HG02970 (cell line): ENCODE results near the gene GBF1.

Experiments used
- ATAC-seq: cut with Tn5 transposase; IDR thresholded peaks from one replicate; pipeline ENCODE4 v1.9.1; 2021; ENCODE audit warnings: mild to moderate bottlenecking, moderate library complexity, moderate number of reproducible peaks; ENCODE audit not compliant: unreplicated experiment, low FRiP score

The GBF1 gene

DNA sequence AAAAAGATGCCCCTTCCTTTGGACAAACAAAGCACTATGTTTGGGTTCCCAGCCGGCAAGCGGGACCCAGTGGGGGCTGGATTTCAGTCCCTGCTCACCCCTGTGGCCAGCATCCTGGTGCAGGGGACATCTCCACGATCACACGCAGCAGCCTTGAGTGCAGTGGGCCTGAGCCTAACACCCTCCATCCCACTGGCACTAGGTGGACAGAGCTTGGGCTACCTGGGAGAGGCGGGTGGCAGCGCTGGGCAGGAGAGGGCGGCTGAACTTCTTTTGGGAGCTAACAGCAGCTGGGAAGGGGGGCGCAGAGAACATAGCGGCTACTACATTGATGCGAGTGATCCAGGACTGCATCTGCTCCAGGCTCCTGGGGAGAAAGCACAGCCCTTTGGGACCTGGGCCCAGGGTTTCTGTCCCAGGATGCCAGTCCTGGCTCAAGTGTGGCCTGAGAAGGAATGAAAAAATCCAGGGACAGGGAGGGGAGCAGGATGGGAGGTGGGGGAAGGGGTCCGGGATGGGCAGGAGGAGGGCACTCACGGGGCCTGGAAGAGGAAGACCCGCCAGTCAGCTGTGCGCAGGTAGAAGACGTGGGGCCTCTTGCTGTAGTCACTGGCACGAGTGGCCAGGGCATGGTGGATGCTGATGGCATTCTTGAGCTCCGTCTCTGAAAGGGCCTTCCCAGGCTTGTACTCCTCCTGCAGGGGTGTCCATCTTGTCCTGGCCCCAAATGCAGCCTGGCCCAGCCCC, 159.2 kb downstream of the GBF1 start:
- no peak for ATAC-seq

DNA sequence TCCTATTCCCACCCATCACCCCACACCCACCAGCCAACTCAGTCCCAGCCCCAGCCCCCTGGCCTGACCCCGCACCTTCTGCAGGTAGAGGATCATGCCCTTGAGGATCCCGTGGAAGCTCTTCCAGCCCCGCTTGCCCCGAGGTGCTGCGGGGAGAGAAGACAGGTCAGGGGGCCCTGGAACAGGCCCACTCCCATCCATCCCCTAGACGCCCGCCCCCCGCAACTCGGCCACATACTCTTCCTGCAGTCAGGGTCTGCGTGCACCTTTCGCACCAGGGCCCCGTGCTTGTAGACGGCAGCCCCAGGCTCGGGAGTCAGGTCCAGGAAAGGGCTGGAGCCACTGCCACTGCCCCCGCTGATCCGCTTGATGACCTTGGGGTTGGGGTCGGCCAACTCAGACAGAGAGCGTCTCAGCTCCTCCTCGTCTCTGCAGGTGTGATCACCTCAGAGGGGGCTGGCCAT, 159.8 kb downstream of the GBF1 start:
- no peak for ATAC-seq

DNA sequence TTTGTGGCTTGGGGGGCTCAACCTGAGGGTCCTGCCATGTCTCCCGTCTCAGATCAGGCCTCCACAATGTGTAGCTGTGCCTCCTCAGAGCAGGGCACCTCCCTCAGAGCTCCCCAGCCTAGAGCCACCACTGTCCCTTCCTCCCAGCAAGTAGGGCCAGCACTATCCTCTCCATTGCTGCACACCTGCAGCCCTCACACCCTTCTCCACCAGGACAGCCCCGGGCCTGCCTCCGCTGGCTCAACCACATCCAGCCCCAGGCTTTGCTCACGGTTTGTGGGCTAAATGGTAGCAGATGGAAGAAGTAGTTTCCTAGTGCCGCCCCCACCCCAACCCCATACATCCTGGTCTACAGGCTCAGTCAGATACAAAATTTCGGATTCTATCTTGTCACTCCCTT, 160.3 kb downstream of the GBF1 start:
- ATAC-seq: no peak

DNA sequence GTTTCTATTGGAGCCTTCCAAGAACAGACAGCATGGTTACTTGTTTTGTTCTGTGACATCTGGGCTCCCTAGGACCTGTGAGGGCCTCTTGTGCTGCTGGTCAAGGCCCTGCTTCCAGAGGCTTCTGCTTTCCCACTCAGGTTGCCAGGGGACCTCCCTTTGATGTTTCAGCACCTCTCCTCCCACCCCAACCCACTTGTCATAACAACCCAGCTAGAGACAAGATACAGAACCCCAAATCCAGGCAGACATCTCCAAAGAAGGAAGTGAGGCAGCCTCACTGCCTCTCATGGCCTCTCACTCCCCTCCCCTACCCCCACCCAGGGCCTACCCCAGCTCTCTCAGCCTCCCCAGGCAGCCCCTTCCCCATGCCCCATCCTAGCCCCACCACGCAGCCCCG, 161.5 kb downstream of the GBF1 start:
- ATAC-seq: no peak

DNA sequence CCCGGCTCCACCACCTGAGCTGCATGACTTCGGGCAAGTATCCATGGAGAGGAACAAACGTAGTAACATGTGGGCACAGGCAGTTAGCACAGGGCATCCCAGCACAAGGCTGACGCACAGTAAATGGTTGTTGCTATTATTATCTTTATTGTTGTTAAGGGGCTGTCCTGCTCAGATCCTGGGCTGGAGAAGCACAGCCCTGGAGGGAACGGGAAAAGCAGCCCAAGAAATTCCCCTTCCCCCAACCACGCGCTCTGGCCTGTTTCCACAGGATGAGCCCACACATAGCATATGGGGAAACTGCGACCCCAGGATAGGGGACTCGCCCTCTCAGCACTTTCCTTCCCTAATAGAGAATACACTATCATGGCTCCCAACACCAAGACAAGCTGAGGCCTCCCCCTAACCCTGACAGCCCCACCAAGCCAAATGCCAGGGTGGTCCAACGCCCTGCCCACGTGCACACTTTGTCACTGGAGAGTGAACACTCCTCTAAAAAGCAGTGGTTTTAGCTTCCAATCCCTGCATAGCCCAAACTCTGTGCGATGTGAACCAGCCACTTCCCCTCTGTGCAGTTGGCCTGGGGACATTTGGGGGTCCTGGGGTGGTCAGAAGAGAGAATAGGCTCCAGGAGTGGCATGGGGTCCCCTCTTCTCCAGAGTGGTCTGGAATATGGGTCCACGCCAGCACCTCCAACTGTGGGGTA, 162.2 kb downstream of the GBF1 start:
- no peak for ATAC-seq

DNA sequence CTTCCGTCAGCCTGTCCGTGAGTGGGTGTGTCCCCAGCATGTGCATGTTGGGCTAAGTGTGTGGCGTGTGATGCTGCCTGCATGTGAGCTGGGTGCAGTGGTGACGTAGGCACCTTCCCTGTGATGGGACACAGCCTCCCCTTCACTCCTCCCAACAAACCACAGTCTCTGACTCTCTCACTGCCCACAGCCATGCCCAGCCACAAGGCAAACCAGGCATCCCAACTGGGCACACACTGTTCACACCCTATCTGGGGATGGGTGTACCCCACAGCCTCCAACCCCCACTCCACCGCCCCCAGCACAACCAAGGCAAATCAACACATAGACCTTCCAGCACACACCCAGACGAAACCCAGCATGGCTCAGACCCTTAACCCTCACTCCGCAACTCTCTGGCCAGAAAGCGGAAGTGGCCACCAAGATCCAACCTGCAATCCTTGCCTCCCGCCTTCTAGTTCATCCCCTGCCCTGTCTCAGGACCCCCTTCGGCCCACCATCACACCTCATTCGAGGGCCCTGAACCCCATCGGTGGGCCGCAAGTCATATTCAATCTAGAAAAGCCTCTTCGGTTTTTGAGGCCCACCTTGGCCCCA, 162.9 kb downstream of the GBF1 start:
- no peak for ATAC-seq

DNA sequence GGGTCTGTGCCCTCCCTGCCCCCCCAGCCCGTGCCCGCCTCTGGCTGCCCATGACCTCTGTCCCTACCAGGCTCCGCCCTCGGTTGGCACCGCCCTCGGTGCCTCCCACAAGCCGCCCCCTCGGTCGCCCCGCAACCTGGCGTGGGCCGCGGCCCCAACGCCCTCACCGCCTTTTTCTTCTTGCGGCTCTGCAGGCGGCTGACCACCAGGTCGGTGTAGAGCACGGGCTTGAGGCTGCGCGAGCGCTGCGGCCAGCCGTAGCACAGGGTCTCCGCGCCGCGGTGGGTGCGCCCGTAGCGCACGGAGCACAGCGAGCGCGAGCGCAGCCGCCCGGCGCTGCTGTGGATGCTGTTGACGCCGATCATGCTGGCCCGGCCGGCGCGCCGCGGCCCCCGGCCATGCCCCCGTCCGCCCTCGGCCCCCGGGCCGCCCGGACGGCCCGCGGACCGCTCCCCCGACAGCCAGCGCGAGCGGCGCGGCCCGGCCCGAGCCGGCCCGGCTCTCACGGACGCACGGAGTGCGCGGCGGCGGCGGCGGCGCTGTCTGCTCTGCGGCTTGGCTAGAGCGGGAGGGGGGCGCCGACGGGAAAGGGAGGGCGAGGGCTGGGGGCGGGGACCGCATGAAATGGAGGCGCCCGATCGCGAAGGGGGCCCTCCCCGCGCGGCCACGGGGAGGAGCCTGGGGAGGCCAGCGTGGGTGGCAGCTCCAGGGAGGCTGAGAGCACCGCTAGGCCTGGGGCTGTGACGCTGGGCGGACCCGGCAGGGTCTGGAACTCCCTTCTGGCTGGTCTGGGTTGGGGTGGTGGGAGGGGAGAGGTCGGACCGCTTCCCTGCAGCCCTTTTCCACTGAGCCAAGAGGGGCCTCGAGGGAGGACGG, 163.6 kb downstream of the GBF1 start:
- no peak for ATAC-seq

DNA sequence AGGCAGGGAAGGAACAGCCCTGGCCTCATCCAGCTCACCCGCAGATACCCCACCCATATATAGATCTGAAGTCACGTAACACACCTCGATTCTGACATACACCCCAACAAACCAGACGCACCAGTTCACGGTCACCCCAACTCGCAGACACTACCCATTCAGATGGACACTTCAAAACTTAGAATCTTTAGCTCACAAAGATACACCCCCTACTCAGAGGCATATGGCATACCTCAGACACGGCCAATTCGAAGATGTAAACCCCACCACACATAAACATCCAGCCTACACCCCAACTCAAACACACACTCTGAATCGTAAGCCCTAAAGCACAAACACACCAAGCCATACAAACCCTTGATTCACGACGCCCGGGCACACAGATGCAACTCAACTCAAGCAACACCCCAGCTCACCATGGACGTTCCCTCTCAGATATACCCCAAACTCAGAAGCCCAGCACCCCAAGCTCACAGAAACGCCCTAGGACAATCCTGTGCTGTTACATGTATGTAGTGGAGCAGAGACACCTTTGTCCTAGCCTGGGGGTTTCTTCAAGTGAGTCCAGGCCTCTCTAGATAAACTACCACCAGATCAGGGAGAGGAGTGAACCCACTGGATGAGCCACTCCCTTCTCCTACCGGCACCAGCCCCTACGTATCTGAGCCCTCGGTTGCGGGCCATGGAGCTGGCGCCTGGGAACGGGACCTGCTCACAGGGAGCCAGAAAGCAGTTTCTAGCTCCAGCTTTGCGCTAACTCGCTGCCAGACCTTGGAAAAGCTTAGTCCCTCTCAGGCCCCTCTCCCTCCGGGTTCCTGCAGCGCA, 164.5 kb downstream of the GBF1 start:
- ATAC-seq: no peak

DNA sequence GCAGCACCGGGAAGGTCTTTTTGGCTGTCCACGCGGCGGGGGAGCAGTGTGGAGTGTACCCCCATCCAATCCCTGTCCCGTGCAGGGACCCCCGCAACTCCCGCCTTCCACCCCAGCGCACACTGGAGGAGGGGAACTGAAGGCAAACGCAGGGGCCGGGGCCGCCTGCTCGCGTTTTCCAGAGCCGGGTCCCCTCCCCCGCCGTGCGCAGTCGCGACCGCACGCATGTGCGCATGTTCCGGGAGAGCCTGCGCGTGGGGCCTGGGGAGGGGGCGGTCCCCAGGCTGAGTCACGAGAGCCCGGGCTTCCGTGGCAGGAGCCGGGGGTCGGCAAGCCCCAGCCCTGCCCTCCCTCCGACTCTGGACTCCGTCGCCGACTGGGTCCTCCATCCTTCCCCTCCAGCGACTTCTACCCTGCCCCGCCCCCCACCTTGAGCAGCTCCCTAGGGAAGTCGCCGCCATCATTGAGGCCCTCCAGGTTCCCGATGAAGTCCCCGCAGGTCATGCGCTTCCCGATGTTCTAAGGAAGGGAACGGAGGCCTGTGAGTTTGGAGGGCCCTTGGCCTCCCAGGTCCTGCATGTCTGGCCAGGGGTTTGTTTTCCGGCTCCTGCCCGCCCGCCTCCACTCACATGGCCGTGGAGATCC, 165.2 kb downstream of the GBF1 start:
- no peak for ATAC-seq

DNA sequence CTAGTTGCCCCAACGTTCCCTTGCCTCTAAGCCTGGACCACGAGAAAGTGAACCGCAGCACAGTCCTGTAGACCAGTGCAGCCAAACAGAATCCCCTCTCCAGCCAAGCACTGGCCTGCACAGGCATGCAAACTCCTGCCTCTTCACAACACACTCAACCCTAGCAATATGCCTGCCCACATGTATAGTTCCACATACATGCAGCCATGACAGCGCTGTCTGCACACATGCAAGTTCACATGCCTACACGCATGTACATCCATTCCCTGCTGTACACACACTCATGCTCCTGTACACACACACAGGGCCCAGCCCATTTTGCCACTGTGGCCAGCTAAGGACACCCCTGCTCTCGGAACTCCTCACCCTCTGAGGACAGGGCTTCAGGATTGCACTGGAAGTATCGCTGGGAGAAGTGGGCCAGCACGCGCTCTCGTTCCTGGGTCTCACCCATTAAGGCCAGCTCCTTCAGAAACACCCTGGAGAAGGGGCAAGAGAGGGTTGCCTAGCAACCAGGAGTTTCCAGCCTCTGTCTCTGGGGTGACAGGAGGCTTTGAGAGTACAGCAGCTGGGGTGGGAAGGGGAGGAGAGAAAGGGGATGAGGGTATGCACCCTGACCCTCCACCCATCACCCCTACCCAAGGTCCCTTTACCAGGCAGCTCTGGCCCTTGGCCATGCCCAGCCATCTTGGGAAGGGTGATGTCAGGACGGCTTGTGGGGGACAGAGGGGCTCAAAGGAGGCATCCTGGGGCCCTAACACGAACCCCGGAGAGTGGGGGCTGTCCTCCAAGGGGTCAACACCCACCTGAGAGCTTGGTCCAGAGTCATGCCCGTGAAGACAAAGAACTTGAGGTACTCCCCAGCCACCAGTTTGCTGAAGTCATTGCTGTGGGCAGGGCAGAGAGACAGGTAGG, 166.3 kb downstream of the GBF1 start:
- no peak for ATAC-seq

DNA sequence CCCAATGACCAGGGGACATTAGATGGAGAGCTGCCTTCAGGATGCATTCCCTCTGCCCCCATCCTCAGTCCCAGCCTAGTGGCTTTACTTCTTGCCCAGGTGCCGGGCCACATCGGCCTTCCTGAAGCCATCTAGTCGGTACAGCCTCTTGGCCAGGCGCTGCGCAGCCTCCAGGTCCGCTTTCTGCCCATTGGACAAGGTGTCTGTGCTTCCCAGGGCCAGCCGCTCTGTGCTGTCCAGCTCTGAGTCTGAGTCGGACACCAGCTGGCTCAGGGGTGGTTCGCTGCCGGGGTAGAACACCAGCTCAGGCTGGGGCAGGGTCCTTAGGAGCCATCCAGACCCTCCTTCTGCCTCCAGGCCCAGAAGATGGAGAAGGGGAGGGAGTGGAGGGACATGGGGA, 167.0 kb downstream of the GBF1 start:
- ATAC-seq: no peak

DNA sequence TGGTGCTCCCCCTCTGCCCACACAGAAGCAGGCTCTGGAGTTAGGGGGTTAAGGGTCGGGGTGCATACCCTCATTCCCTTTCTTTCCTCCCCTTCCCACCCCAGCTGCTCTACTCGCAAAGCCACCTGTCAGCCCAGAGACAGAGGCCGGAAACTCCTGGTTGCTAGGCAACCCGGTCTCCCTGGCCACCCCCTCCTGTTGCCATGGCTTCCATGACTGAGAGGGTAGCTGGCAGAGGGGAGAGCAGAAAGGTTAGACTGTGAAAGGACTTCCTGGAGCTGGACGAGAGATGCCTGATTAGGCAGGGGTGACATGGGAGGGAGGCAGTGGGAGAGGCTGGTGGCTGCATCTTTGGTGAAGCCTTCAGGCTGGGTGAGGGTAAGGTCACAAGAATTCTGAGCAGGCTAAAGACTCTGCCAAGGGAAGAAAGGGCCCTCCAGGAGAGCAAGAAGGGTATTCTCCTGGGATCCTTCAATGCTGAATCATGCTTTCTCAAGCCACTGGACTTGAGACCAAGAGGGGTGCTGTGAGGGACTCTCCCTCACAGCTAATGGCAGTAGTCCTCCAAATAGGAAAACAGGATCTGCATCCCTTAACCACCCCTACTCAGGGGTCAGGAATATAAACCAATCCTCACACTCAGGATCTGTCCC, 167.8 kb downstream of the GBF1 start:
- no peak for ATAC-seq

DNA sequence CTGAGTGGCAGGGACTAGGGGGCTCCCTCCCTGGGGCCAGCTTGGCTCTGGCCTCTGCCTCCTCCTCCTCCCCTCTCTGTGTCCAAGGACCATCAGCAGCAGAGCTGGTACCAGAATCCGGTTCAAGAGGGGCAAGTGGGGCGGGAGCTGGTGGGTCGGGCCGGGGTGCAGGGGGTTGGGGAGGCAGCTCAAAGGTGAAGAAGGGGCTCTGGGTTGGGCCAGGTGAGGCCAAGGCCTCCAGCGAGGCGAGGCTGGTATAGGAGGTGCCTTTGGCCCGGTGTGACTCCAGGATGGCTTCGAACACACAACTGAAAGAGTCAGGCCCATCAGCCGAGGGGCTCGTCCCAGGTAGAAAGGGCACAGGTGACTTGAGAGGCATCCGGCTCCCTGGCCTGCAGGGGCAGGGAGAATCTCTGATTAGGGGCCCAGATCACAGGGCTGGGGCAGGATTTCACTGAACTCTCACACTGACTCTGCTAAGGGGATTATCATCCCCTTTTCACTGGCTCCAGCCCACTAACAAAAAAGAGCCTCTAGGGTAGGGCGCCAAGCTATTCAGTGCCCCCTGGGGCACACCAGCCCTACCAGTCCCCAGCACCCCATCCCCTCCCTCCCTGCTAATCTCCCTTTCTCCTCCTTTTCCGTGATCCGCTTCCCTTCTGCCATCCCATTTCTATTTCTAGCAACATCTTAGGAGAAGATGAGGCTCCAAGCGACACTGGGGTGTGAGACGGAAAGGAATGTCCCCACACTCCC, 168.7 kb downstream of the GBF1 start:
- no peak for ATAC-seq

DNA sequence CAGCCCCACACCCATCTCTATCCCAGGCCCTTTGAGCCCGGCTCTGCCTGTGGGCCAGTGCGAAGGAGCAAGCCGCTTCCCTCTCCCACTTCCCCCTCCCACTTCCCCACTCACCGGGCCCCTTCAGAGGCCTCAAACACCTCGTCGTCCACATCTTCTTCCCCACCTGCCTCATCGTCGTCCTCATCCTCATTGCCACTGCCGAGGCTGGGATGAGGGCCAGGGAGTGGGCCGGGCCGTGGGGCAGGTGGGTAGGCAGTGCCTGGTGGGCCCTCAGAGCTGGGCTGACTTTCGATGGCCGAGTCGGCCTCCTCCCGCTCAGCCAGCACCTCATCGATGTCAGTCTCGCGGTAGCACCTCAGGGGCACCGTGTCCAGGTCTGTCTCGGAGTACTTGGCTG, 169.4 kb downstream of the GBF1 start:
- ATAC-seq: no peak

DNA sequence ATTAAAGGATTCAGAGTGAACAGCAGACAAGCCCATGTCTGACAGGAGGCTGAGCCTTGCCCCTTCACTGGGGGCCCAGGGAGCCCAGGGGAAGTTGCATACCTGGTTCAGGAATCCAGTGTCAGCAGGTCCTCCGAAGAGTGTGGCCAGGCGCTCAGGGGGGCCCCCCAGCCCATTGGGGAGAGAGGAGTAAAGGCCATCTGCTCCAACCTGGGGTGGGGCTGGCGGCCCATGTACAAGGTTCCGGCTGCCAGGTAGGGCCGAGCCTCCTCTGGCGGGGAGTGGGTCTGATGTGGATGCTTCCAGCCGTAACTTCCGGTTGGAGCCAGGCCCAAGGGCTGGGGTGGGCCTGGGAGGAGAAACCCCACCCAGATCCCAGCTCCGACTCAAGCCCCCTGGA, 171.0 kb downstream of the GBF1 start:
- ATAC-seq: no peak

DNA sequence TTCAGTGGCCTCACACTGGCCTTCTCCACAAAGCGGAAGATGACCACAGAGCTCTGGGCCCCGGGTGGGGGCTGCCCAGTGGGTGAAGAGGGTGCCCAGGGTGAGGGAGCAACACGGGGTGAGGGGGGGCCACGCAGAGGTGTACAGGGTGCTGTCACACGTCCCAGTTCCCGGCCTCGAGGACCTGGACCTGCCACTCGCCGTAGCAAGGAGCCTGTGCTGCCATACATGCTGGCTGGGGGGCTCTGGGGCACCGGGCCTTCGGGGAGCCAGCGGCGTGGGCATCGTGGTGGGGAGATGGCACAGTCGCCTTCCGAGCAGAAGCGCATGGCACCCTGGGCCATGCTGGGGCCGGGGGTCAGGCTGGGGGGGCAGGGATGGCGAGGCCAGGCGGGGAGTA, 171.4 kb downstream of the GBF1 start:
- ATAC-seq: no peak

DNA sequence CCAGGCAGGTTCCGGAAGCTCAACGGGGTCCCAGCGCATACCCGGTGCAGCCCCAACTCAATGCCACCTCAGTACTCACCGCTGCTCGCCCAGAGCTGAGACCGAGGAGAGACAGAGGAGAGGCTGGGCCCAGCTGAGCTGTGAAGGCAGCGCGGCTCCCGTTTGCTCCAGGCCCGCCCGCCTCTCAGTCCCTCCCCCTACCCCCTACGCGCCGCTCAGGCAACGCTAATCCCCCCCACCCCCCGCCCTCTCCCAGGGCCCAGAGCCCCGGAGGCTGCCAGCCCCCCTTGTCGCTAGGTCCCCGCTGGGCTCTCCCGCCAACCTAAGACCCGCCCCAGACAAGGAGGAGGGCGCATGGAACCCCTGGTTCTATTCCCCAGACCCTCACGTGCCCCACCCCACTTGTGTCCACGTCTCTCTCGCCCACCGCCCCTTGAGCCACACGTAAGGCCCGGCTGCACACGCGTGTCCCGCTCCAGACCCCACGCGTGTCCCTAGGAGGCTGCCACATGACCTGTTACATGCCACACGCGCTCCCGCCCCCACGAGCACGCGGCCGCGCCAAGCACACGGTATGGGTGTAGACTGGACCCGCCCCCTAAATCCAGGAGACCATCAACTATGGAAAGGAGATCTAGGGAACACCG, 173.4 kb downstream of the GBF1 start, which contains the start of gene PSD:
TSS of gene PSD (minus strand) at position 164 of the 647 bp plus-strand sequence. CDS start 1,747 bp downstream, outside the sequence.
- ATAC-seq: no peak
